Measurements from ENCODE around the gene LAMP1. TPM values are rescaled to one million over a fixed set of nuclear protein-coding genes. Genes with fewer than 3 reads are reported as not detected.

LAMP1 gene
- total and polyA plus RNA-seq, 2 donors (not counting 1 experiment from before 2014, with no cell fraction given): 52.1 to 96.1 TPM

DNA sequence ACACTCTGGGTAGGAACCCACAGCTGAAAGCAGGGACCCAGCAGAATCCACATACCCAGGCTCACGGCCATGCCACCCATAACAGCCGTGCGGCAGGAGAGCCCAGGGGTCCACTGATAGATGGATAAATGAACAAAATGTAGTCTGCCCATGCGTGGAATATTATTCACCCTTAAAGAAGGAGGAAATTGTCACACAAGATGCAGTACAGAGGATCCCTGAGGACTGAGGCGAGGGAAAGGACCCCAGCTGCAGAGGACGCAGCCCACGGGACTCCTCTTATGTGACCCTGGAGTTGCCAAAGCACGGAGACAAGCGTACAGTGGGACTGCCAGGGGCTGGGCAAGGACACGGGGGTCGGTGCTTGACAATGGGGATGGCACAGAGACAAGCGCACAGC lies 56.2 kb downstream of the LAMP1 start:
- Mint-ChIP-seq H3K4me3 (no peak overlapping the region), H3K27me3 (peaks cover 10% of the 10 kb centered on the region), H3K9me3 (ENCODE audit: insufficient read depth) (no peaks in the 10 kb centered on the region), H3K27ac (no peak overlapping the region), H3K4me1 (no peaks in the 10 kb centered on the region)
- H3K4me3 ChIP-seq (ENCODE audit: control extremely low read depth in 1 of 5, extremely low read depth in 1 of 5, insufficient read depth in 1 of 5, low read depth in 2 of 5, low read length in 4 of 5): no peak overlapping the region
- peaks cover 0 to 3% (median 0%) of the 10 kb centered on the region in 4 experiments for H3K27me3 ChIP-seq (replicated peaks in 1 of 4; ENCODE audit: control extremely low read depth in 1 of 4, control insufficient read depth in 3 of 4, insufficient read depth in 4 of 4, low read length in 3 of 4)
- H3K4me2 ChIP-seq (replicated peaks; ENCODE audit: low read depth, low read length, poor library complexity, severe bottlenecking): no peak overlapping the region
- intact Hi-C loops (cut with micrococcal nuclease): no loop called here
- no peaks in the 10 kb centered on the region for H3K4me1 ChIP-seq (ENCODE audit: control insufficient read depth in 2 of 2, insufficient read depth in 2 of 2, low read length in 2 of 2)
- H3K79me2 ChIP-seq (ENCODE audit: control insufficient read depth, insufficient read depth, low read length): no peaks in the 10 kb centered on the region
- no peak overlapping the region for H3K9ac ChIP-seq (ENCODE audit: low read length)
- H4K20me1 ChIP-seq (ENCODE audit: control insufficient read depth, insufficient read depth, low read length, poor library complexity, severe bottlenecking): no peaks in the 10 kb centered on the region
- WGBS (ENCODE audit: insufficient coverage): 86% methylated on average over 9 of the region's 12 CpGs
- peaks cover 0 to 17% (median 0%) of the 10 kb centered on the region in 3 donors for H3K9me3 ChIP-seq (ENCODE audit: control extremely low read depth in 1 of 3, control insufficient read depth in 2 of 3, insufficient read depth in 1 of 3, low read length in 2 of 3)
- ChIA-PET CTCF (no interaction called here), POLR2A (no interaction called here)
- H3K36me3 ChIP-seq (replicated peaks in 1 of 2; ENCODE audit: control extremely low read depth in 1 of 2, control insufficient read depth in 1 of 2, extremely low read depth in 1 of 2, insufficient read depth in 2 of 2, low read length in 1 of 2): no peaks in the 10 kb centered on the region
- no peak for TF ChIP-seq EZH2 (IDR thresholded peaks at IDR 0.05; ENCODE audit: borderline replicate concordance, insufficient read depth, low read depth, low read length, poor library complexity, severe bottlenecking)
- TF ChIP-seq, protein P1, sequence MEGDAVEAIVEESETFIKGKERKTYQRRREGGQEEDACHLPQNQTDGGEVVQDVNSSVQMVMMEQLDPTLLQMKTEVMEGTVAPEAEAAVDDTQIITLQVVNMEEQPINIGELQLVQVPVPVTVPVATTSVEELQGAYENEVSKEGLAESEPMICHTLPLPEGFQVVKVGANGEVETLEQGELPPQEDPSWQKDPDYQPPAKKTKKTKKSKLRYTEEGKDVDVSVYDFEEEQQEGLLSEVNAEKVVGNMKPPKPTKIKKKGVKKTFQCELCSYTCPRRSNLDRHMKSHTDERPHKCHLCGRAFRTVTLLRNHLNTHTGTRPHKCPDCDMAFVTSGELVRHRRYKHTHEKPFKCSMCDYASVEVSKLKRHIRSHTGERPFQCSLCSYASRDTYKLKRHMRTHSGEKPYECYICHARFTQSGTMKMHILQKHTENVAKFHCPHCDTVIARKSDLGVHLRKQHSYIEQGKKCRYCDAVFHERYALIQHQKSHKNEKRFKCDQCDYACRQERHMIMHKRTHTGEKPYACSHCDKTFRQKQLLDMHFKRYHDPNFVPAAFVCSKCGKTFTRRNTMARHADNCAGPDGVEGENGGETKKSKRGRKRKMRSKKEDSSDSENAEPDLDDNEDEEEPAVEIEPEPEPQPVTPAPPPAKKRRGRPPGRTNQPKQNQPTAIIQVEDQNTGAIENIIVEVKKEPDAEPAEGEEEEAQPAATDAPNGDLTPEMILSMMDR (IDR thresholded peaks at IDR 0.05): no peak
- DNase-seq (no peak), ATAC-seq (ENCODE audit: low read depth) (no peak)
- no peak overlapping the region for H3K27ac ChIP-seq (ENCODE audit: low read length in 2 of 2)
- no peak overlapping the region for H2AFZ ChIP-seq (ENCODE audit: insufficient read depth, low read depth, low read length, poor library complexity, severe bottlenecking)

DNA sequence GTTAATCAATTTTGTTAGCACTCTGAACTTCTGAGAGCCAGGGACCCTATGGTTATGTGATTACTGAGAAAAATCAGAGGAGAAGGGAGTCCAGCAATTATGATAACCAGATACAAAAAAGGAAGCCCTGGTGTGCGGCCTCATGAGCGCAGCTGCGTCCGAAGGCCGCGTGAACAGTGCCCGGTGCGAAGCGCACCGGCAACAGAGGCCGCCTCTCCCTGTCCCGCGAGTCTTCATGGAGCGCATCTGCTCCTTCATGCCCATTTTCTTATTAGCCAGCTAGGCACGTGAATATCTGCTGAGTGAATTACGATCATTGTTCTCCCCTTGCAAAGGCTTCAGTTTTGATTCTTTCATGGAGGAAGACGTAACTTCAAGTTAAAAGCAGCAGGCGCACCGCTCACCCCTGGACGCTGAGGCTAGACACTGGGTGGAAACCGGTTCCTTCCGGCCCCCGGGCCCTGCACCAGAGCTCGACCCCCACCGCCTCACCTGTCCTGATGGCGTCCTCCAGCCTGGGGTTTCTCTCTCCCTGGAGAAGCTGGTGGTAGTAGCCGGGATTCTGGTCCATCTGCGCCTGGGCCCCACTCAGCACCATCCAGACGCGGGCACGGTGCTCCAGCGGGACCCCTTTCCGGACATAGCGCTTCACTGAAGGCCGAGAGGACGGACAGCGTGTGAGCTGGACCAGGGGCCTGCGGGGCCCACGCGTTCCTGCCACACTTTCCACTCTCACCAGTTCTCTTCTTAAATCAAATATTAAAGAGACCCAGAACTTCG lies 58.0 kb downstream of the LAMP1 start:
- H3K9me3 Mint-ChIP-seq (ENCODE audit: insufficient read depth): no peaks in the 10 kb centered on the region
- Histone ChIP-seq H3K9me3 (ENCODE audit: control extremely low read depth in 1 of 3, control insufficient read depth in 2 of 3, insufficient read depth in 1 of 3, low read length in 2 of 3) (peaks cover 0 to 5% (median 0%) of the 10 kb centered on the region in 3 donors), H3K27ac (ENCODE audit: low read length in 2 of 2) (no peak overlapping the region), H3K79me2 (ENCODE audit: control insufficient read depth, insufficient read depth, low read length) (no peaks in the 10 kb centered on the region), H3K4me2 (replicated peaks; ENCODE audit: low read depth, low read length, poor library complexity, severe bottlenecking) (no peak overlapping the region), H2AFZ (ENCODE audit: insufficient read depth, low read depth, low read length, poor library complexity, severe bottlenecking) (no peak overlapping the region), H3K4me3 (ENCODE audit: control extremely low read depth in 1 of 5, extremely low read depth in 1 of 5, insufficient read depth in 1 of 5, low read depth in 2 of 5, low read length in 4 of 5) (no peak overlapping the region), H4K20me1 (ENCODE audit: control insufficient read depth, insufficient read depth, low read length, poor library complexity, severe bottlenecking) (no peaks in the 10 kb centered on the region), H3K4me1 (ENCODE audit: control insufficient read depth in 2 of 2, insufficient read depth in 2 of 2, low read length in 2 of 2) (no peaks in the 10 kb centered on the region), H3K27me3 (replicated peaks in 1 of 4; ENCODE audit: control extremely low read depth in 1 of 4, control insufficient read depth in 3 of 4, insufficient read depth in 4 of 4, low read length in 3 of 4) (peaks cover 0 to 10% (median 4%) of the 10 kb centered on the region in 4 experiments), H3K9ac (ENCODE audit: low read length) (no peak overlapping the region), H3K36me3 (replicated peaks in 1 of 2; ENCODE audit: control extremely low read depth in 1 of 2, control insufficient read depth in 1 of 2, extremely low read depth in 1 of 2, insufficient read depth in 2 of 2, low read length in 1 of 2) (no peaks in the 10 kb centered on the region)
- H3K27me3 Mint-ChIP-seq: peaks cover 17% of the 10 kb centered on the region
- CTCF ChIA-PET: no interaction called here
- no peak for TF ChIP-seq EZH2 (IDR thresholded peaks at IDR 0.05; ENCODE audit: borderline replicate concordance, insufficient read depth, low read depth, low read length, poor library complexity, severe bottlenecking)
- TF ChIP-seq, protein P1 (IDR thresholded peaks at IDR 0.05): no peak
- H3K4me1 Mint-ChIP-seq: no peaks in the 10 kb centered on the region
- WGBS (ENCODE audit: insufficient coverage): 96% methylated on average over 41 of the region's 41 CpGs
- DNase-seq (no peak), ATAC-seq (ENCODE audit: low read depth) (no peak)
- no peak overlapping the region for H3K4me3 Mint-ChIP-seq
- POLR2A ChIA-PET: no interaction called here
- intact Hi-C loops (cut with micrococcal nuclease): no loop called here
- H3K27ac Mint-ChIP-seq: no peak overlapping the region
